Prostate gland (tissue), 2 donors: ENCODE results near the gene RAB18. TPM values are rescaled to one million over a fixed set of nuclear protein-coding genes. Genes with fewer than 3 reads are reported as not detected.

Experiments
- DNase-seq: peaks from one replicate; pipeline ENCODE4 v3.0.0-alpha.2; 2019; ENCODE audit warnings: low spot score
- H3K27ac ChIP-seq, 2 donors: fragments of 200-600 bp; sonication (generic); 2 replicates each; pipeline ENCODE4 v1.5.1; 2017 to 2019
- H3K27me3 ChIP-seq: fragments of 200-600 bp; sonication (generic); replicated peaks from 2 replicates; pipeline ENCODE4 v1.5.1; 2019; ENCODE audit not compliant: insufficient read depth
- H3K36me3 ChIP-seq, 2 donors: fragments of 200-600 bp; sonication (generic); 1 replicate in 1 of 2; 2 replicates in 1 of 2; pipeline versions ENCODE4 v1.5.1 to v1.8.1; 2017 to 2019
- H3K4me1 ChIP-seq: fragments of 200-600 bp; sonication (generic); replicated peaks from 2 replicates; pipeline ENCODE4 v1.5.1; 2019
- H3K4me3 ChIP-seq, 2 donors: fragments of 200-600 bp; sonication (generic); 2 replicates each; pipeline ENCODE4 v1.5.1; 2017 to 2019
- H3K9me3 ChIP-seq: fragments of 200-600 bp; sonication (generic); 2 replicates; pipeline ENCODE4 v1.5.1; 2017
- CTCF ChIP-seq, 4 experiments: fragments of 200-600 bp in 2 of 4; fragments of 450-650 bp in 2 of 4; sonication (generic) in 2 of 4; IDR thresholded peaks; 1 replicate in 3 of 4; 2 replicates in 1 of 4; pipeline ENCODE4 v1.5.1; 2016 to 2019; ENCODE audit warnings: antibody characterized with exemption in 4 of 4, mild to moderate bottlenecking in 2 of 4, moderate library complexity in 2 of 4
- POLR2A ChIP-seq: fragments of 450-650 bp; IDR thresholded peaks from one replicate; pipeline ENCODE4 v1.6.1; 2016; ENCODE audit warnings: antibody characterized with exemption, mild to moderate bottlenecking
- POLR2AphosphoS5 ChIP-seq: sonication (generic); formaldehyde crosslinking; IDR thresholded peaks from one replicate; pipeline ENCODE4 v1.6.1; 2017; ENCODE audit warnings: antibody characterized with exemption
- WGBS: methylation state at CpG from one replicate; pipeline ENCODE4 v1.1.5; 2018; 5-methylcytosine and 5-hydroxymethylcytosine counted together
- intact Hi-C: fragments of 100-400 bp; cut with DNase I; formaldehyde crosslinking; loops from one replicate; pipeline ENCODE4 v1.14.2; 2022
- total RNA-seq, 2 donors: library from RNA; depleted of rRNA; stranded (reverse); fragments of >200 nt; gene quantifications; one replicate each; pipeline ENCODE4 v1.1.0, GENCODE V29; 2016

Gene RAB18
- total RNA-seq, 2 donors from 2014 or later, result 53.5 to 62.6 TPM

DNA sequence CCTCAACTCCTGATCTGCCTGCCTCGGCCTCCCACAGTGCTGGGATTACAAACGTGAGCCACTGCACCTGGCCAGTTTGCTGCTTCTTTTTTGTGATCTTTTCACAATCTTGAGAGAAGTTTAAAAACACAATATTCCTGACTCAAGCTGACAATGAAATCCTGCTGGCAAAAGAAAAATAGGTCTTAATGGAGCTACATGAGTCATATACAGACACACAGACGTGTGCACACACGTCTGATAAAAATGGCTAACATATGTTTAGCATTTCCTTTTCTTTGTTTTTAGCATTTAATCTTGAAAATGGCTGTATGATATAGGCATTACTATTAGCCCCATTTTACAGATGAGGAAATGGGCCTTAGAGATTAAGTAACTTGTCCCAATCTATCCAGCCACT, 29.4 kb upstream of the RAB18 start:
- intact Hi-C loops, result no loop called here
- no peaks in the 10 kb centered on the region for H3K9me3 ChIP-seq
- TF ChIP-seq POLR2A (no peak), POLR2AphosphoS5 (no peak), CTCF (IDR thresholded peaks at IDR 0.05) (no peak)
- no peaks in the 10 kb centered on the region for H3K36me3 ChIP-seq
- no peak for DNase-seq
- H3K27ac ChIP-seq, result no peak overlapping the region
- WGBS, result 55% methylated on average over 4 of the region's 4 CpGs
- no peaks in the 10 kb centered on the region for H3K27me3 ChIP-seq
- no peaks in the 10 kb centered on the region for H3K4me1 ChIP-seq
- H3K4me3 ChIP-seq, result no peak overlapping the region

GRCh38 chr10:27479016-27479415, 25.1 kb upstream of the RAB18 start:
- no peak for TF ChIP-seq POLR2AphosphoS5
- TF ChIP-seq CTCF (IDR thresholded peaks at IDR 0.05), result no peak
- no peak for TF ChIP-seq POLR2A
- no peak for DNase-seq
- Histone ChIP-seq H3K27ac (no peak overlapping the region), H3K4me3 (no peak overlapping the region), H3K9me3 (no peaks in the 10 kb centered on the region), H3K4me1 (no peaks in the 10 kb centered on the region), H3K36me3 (no peaks in the 10 kb centered on the region), H3K27me3 (no peaks in the 10 kb centered on the region)
- WGBS, result 67% methylated on average over 2 of the region's 2 CpGs
- intact Hi-C loops, result no loop called here

- no peak overlapping the region for H3K4me3 ChIP-seq
- no peak for DNase-seq
- H3K27me3 ChIP-seq, result no peaks in the 10 kb centered on the region
- H3K9me3 ChIP-seq, result no peaks in the 10 kb centered on the region
- no peaks in the 10 kb centered on the region for H3K36me3 ChIP-seq
- H3K27ac ChIP-seq, result no peak overlapping the region
- WGBS, result 76% methylated on average over 1 of the region's 1 CpG
- intact Hi-C loops, result no loop called here
- no peak for TF ChIP-seq CTCF (IDR thresholded peaks at IDR 0.05)
- TF ChIP-seq POLR2A, result no peak
- no peak for TF ChIP-seq POLR2AphosphoS5
- no peaks in the 10 kb centered on the region for H3K4me1 ChIP-seq
Observed at GRCh38 chr10:27481486-27481885, 22.6 kb upstream of the RAB18 start.

DNA sequence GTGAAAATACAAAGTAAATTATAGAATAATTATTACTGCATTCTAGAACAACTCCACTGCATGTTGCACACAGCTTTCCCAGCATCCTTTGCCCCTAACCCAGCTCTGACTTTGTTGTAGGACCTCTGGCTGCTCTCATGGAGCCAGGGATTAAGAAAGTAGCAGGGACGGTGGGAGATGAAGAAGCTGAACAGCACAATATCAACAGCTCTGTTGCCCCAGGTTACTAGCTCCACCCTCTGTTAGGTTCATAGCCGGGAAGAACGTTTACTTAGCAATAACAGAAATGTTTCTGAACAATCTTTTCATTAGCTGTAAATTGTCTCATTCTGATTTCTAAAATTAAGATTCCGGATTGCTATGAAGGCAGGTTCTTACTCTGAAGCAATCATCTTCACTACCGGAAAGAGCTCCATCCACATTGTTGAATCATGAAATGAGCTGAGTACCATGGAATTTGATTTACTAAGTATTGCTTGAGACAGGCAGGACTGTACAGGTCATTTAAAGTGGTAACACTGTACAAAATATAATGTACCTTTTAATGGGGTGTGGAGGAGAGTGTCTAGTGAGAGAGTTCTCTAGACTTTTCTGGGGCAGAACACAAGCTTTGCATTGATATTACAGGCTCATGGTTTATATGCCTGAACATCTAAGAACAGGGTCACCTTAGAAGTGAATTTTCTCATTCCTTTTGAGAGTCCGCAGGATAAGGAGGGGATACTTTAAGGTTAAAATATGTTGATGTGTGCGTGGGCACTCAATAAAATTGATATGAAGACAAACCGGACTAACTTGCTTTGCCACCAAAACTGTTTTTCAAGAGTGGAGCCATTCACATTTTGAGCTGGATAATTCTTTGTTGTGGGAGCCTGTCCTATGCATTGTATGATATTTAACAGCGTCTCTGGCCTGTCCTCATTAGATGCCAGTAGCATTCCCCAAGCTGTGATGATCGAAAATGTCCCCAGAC, 20.8 kb upstream of the RAB18 start:
- Histone ChIP-seq H3K4me3 (peak overlapping the region in 1 of 2 donors; percentile 8), H3K4me1 (no peaks in the 10 kb centered on the region), H3K9me3 (no peaks in the 10 kb centered on the region), H3K27ac (peak overlapping the region; percentile 47 to 79), H3K27me3 (no peaks in the 10 kb centered on the region), H3K36me3 (no peaks in the 10 kb centered on the region)
- WGBS, result 21% methylated on average over 10 of the region's 10 CpGs
- intact Hi-C loops, result no loop called here
- TF ChIP-seq POLR2AphosphoS5 (peak; percentile 23), CTCF (IDR thresholded peaks at IDR 0.05) (no peak), POLR2A (no peak)
- DNase-seq, result no peak

DNA sequence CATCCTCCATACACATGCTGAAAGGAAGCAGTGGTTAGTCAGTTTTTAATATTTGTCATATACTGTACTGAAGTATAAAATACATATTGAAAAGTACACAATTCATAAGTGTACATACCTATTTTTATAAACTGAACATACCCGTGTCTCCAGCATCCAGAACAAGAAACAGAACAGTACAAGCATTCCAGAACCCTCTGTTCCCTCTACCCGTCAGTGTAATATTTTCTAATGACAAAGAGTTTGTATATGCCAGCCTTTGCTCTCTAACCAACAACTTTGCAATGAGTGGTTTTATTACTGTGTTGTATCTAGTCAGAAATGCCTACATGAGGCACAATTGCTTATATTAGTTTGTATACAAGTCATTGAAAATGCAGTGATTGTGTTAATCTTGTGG, 18.7 kb upstream of the RAB18 start:
- TF ChIP-seq CTCF (IDR thresholded peaks at IDR 0.05) (no peak), POLR2A (no peak), POLR2AphosphoS5 (peak; percentile 65)
- Histone ChIP-seq H3K27me3 (no peaks in the 10 kb centered on the region), H3K4me1 (no peaks in the 10 kb centered on the region), H3K36me3 (no peaks in the 10 kb centered on the region), H3K4me3 (no peak overlapping the region), H3K9me3 (no peaks in the 10 kb centered on the region), H3K27ac (peak overlapping the region in 1 of 2 donors; percentile 79)
- no peak for DNase-seq
- WGBS, result 48% methylated on average over 2 of the region's 2 CpGs
- intact Hi-C loops, result no loop called here
